NCI-H2029 (cell line): ENCODE data around the gene TMEM247.

Source experiments
- DNase-seq: peaks from one replicate; lab custom pipeline; 2025; lab: John Stamatoyannopoulos, UW

The TMEM247 gene

GRCh38 chr2:46479265-46479664 lies at the start of gene TMEM247:
Gene TMEM247 (plus strand): TSS chr2:46479565.
- no peak for DNase-seq

DNA sequence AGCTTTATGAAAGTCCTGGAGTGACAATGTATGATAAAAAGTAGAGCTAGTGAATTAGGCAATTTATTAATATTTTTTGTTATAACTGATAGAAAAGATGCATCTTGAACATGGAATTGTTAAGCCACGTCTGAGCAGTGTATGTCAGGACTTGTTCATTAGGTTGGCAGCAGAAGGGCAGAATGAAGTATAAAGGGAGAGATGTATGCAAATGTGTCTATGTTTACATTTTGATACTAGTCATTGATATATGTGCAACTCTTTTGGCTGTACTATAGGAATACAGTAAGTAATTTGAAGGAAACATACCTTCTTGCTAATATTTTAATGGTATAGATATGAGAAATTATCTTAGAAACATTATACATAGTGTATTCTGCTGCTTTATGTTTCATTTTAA lies 49.0 kb upstream of the TMEM247 start:
- no peak for DNase-seq

- DNase-seq = no peak
These were observed 48.4 kb upstream of the TMEM247 start for GRCh38 chr2:46430992-46431391.

DNA sequence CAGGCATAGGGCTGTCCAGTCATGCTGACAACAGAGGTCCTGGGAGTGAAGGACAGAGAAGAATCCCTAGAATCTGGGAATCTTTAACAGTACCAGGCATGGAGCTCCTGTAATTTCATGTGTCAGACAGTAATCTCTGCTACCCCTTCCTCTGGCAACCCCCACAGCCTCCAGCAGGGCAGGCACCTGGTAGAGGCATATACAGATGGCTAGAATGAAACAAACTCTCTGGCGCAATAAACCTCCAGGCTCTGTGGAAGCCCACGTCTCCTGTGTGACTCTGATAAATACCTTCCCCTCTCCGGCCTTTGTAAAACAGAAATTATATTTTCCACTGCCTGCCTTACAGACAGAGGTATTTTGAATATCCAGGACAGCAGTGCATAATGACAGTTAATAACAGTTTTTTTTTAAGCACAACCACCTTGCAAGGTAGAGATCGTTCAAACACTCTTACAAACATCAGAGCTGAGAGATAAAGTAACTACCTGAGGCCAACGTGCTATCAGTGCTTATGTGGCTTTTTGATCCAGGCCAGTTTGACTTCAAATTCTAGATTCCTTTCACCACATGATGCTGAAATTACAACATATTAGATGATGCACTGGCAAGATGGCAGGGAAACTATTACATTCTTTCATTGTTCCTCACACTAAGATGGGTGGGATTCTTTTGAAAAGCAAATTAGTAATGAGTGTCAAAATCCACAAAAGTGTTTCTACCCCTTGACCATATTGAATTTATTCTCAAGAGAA lies 47.7 kb upstream of the TMEM247 start:
- DNase-seq = no peak

- DNase-seq = no peak
These were observed 44.5 kb upstream of the TMEM247 start for GRCh38 chr2:46434851-46435273.

- DNase-seq = no peak
These were observed 44.0 kb upstream of the TMEM247 start for GRCh38 chr2:46435353-46435752.

- no peak for DNase-seq
These were observed 43.5 kb upstream of the TMEM247 start for GRCh38 chr2:46435796-46436360.

DNA sequence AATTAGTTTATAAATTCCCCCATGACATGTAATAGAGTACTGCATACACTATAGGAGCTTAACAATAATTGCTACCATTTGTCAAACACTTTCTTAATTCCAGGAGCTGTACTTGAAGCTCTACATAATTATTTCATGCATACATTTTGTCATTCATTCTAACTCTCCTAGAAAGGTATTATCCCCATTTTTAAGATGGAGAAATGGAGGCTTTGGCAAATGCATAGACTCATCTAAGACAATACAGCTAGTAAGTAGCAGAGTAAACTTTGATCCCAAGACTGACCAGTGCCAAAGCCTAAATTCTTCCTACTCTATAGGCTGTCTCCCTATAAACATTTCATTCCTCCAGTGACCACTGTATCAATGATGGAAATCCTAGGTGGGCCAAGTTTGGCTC lies 42.6 kb upstream of the TMEM247 start:
- DNase-seq = no peak

DNA sequence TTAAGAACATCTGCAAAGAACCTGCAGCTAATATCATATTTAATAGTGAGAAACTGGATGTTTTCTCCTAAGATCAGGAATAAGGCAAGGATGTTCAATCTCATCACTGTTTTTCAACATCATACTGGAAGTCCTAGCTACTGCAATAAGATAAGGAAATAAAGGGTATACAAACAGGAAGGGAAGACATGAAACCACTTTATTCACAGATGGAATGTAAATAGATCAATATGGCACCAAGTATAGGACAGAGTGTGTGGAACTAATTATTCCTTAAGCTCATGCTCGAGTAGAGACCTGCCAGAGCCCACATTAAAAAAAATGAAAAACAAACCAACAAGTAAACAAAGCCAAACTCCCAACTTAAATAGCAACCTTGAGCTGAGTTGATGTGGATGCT lies 41.3 kb upstream of the TMEM247 start:
- no peak for DNase-seq

DNA sequence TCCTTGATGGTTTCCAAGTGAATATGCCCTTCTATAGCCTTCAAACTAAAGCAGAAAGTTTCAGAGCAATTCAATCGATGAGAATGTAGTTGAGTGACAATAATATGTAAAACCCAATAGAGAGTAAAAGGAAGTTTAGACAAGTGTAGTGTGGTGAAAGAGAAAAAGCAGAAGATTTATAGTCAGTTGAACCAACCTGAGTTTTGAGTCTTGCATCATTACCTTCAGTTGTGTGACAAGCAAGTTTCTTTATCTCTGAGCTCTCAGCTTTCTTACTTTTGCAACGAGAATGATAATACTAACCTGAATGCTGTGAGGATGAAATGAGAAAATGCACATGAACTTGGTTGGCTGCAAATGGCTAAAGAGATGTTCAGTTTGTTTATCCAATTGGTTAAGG lies 40.6 kb upstream of the TMEM247 start:
- no peak for DNase-seq

GRCh38 chr2:46439582-46439981 lies 39.8 kb upstream of the TMEM247 start:
- no peak for DNase-seq

DNA sequence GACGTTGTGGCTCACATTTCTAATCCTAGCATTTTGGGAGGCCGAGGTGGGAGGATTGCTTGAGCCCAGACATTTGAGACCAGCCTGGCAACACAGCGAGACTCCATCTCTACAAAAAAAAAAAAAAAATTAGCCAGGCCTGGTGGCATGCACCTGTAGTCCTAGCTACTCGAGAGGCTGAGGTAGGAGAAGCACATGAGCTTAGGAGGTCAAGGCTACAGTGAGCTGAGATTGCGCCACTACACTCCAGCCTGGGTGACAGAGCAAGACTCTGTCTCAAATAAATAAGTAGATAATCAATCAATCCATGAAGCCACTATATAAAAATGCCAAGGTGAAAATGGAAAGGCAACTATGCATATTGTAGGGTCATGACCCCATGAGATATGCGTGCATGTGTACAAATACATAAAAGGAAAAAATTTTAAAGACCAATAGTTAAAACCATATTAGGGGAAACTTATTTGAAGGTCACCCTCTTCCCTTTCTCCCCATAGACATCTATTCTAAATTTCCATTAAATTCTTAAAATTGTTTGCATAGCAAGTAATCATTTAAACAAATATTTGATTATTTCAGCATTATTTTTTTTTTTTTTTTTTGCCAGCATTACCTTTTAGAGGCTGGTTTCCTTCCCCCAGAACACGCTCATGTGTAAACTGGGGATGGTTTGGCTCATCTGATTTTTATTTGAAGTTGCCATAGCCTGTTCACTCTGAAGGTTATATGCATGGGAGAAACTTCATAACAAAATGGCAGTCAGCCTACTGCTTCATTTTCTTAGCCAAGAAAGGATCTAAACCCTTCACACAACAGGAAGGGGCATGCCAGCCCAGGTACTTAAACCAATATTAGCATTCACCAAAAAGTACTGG lies 37.3 kb upstream of the TMEM247 start:
- no peak for DNase-seq

- DNase-seq = no peak
These were observed 34.6 kb upstream of the TMEM247 start for GRCh38 chr2:46444732-46445131.

DNA sequence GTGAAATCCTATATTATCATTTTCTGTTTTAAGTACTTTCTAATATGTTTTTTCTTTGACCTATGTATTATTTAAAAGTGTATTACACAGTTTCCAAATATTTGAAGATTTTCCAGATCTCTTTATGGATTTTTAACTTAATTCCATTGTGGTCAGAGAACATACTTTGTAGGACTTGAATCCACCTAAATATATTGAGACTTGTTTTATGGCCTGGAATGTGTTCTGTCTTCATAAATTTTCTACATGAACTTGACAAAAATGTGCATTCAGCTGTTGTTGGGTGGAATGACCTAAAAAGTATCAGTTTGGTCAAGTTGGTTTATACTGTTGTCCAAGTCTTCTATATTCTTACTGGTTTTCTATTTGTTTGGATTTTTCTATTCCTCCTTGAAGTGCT lies 33.8 kb upstream of the TMEM247 start:
- DNase-seq = no peak

DNA sequence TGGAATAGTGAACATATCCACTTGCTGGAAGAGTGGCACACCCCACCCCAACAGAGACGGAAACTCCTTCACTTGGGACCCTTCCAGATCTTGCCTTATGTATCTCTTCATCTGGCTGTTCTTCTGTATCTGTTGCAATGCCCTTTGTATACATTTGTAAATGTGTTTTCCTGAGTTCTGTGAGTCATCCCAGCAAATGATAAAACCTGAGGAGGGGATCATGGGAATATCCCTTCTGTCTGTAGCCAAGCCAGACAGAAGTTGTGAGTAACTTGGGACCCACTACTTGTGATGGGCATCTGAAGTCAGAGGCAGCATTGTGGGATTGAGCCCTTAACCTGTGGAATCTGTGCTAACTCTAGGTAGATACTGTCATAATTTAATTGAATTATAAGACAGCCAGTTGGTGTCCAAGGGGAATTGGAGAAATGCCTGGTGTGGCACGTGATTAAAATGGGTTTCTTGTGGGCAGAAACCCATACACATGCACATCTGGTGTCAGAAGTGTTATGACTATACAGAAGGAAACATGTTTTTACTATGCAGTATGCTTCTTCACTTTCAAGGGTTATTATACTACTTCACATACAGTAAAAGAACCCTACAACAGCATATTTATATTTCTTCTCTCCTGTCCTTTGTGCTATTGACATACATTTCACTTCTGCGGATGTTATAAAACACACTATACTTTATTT lies 32.3 kb upstream of the TMEM247 start:
- no peak for DNase-seq

DNA sequence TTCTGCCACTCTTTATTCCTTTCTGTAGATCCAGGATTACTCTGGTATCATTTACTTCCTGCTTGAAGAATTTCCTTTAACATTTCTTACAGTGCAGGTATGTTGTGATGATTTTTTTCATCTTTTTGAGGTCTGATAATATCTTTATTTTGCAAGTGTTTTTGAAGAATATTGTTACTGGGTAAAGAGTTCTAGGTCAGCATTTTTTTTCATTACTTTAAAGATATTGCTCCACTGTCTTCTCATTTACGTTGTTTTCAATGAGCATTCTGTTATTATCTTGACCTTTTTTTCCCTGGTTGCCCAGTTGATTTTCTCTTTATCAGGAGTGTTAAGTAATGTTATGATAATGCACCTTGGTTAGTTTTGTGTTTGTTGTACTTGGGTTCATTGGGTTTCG lies 31.7 kb upstream of the TMEM247 start:
- no peak for DNase-seq

GRCh38 chr2:46448111-46448510 lies 31.3 kb upstream of the TMEM247 start:
- DNase-seq = no peak

GRCh38 chr2:46448641-46449040 lies 30.7 kb upstream of the TMEM247 start:
- DNase-seq = no peak

DNA sequence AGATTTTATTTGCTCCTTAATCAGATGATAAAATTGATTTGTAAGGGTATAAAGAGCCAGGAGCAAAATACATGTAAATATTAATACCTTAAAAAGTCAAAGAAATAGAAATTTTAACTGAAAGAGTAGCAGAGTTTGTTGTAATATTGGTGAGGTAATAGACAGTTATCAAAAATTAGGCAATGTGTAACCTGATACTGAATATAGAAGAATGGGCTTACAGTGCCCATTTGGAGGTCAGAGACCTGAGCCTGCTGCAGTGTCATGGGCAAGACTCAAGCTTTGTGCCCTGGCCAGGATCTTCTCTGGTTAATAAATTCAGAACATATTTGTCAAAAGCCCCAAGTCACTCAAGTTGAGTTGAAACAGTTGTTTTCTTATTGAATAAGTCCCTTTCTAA lies 29.7 kb upstream of the TMEM247 start:
- DNase-seq = no peak

GRCh38 chr2:46451131-46451711 lies 28.1 kb upstream of the TMEM247 start:
- DNase-seq = no peak

- DNase-seq = no peak
These were observed 22.6 kb upstream of the TMEM247 start for GRCh38 chr2:46456789-46457188.
